ENCODE results near the gene ZC3H12C. TPM values are rescaled to one million over a fixed set of nuclear protein-coding genes. Genes with fewer than 3 reads are reported as not detected.
"Not testable (repeated sequence)": the region's sequence is repeated elsewhere in the genome, so short reads cannot be mapped to it uniquely, and the experiment has no call there.

The ZC3H12C gene
- total RNA-seq: 1 to 10 TPM in 1 of 3 donors, under 1 TPM in 2; 0.35 to 1.3 (median 0.90) TPM

DNA sequence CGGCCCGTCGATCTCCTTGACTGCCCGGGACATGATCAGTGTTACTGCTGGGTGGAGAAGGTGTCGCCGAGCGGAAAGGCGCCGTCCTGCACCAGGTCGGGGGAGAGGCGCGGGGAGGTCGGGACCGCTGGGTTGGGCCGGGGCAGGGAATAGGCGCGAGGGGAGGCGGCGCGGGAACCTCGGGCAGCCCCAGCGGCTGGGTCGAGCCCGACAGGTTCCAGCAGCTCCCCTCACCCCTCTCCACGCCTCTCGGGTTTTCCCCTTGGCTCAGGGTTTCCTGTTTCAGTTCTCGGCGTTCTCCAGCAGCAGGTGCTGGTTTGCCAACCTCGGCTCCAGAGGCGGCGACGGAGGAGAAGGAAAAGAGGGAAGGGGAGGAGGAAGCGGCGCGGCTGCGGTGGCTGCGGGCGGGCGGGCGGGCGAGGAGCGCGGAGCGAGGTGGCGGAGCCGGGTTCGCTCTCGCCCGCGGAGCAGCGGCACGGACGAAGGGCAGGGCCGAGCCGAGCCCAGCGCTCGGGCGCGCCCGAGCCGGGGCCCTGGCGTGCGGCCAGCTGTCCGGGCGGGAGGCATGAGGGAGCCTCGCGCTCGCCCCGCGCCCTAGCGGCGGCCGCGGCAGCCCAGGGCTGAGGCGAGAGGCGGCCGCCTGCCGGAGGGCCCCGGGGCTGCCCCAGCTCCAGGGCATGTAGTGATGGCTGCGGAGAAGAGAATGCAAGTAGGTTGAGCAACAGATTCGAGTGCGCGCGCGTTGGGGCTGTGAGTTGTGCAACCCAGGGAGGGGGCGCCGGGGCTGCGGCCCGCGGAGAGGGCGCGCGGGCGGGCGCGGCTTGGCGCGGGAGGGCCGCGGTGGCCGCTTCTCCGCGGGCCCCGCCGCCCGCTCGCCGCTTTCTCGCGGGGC, at the start of gene ZC3H12C:
Gene ZC3H12C (plus strand): TSS at position 878 of the 892 bp plus-strand sequence. CDS start 20 bp downstream, outside the sequence.
- Mint-ChIP-seq H3K36me3 (ENCODE audit: insufficient read depth) (no peaks in the 10 kb centered on the region), H3K4me3 (peak within 1 kb of the TSS; percentile 76), H3K9me3 (no peaks in the 10 kb centered on the region), H3K27me3 (ENCODE audit: low read depth) (peaks cover 48% of the 10 kb centered on the region), H3K4me1 (ENCODE audit: low read depth) (peaks cover 11% of the 10 kb centered on the region)
- peak; percentile 83 to 84 for ATAC-seq
- DNase-seq: no peak

DNA sequence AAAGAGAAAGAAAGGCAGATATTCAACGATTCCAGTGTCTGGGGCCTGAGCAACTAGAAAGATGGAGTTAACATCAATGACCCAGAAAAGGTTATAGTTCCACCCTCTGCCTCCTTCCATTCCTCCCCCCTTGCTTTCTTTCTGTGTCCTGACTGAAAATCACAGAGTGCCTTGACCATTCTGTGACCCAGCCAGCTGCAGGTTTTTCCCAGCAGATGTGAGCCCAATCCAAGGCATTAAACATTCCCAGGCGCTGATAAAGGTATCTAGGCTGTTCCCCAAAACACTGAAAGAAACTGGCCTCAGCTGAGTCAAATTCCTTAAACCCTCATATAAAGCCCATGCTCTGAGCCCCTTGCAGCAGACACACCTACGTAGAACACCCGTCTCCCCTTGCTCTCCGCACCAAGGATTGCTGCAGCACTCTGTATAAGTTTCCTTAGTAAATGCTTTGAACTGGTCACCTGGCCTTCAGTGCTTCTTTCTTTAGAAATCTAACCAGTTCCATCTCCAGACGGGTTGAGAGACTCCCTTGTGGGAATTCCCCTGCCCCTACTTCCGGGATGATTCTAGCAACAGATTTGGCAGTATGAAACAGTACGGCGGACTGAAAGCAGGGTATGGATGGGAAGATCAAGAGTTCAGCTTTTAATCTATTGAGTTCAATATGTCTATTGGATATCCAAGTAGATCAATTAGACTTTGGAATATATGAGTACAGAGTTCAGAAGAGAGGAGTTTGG, 48.8 kb upstream of the ZC3H12C start:
- no peak for DNase-seq
- Mint-ChIP-seq H3K4me1 (ENCODE audit: low read depth) (no peaks in the 10 kb centered on the region), H3K36me3 (ENCODE audit: insufficient read depth) (no peaks in the 10 kb centered on the region), H3K27me3 (ENCODE audit: low read depth) (peaks cover 2% of the 10 kb centered on the region), H3K4me3 (no peak overlapping the region), H3K9me3 (no peaks in the 10 kb centered on the region)
- no peak for ATAC-seq

DNA sequence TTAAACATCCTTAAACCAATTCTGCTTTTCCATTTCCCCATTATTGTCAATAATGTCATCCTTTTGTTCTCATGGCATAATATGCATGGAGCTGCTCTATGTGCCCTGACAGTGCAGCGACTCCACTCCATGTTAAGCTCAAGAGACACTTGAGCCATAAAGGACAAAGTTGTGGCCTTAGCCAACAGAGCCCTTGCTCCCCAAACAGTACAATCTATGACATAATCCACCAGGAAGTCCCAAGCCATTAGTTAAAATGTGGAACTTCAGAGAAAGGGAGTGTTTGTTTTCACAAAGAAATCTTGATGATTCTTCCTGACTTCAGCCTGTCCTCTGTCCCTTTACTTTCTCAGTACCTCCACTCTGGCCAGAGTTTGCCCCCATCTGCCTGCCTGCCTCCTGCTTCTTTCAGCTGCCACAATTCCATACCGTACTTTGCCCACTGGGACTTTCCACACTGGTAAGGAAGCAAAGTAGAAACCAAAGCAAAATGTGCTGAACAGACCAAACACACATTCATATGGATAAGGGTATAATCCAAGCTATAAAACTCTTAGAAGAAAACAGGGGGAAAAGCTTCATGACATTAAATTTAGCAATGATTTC, 46.3 kb upstream of the ZC3H12C start:
- Mint-ChIP-seq H3K4me1 (ENCODE audit: low read depth) (no peaks in the 10 kb centered on the region), H3K27me3 (ENCODE audit: low read depth) (no peaks in the 10 kb centered on the region), H3K36me3 (ENCODE audit: insufficient read depth) (no peaks in the 10 kb centered on the region), H3K4me3 (no peak overlapping the region), H3K9me3 (no peaks in the 10 kb centered on the region)
- ATAC-seq (no peak), DNase-seq (no peak)

DNA sequence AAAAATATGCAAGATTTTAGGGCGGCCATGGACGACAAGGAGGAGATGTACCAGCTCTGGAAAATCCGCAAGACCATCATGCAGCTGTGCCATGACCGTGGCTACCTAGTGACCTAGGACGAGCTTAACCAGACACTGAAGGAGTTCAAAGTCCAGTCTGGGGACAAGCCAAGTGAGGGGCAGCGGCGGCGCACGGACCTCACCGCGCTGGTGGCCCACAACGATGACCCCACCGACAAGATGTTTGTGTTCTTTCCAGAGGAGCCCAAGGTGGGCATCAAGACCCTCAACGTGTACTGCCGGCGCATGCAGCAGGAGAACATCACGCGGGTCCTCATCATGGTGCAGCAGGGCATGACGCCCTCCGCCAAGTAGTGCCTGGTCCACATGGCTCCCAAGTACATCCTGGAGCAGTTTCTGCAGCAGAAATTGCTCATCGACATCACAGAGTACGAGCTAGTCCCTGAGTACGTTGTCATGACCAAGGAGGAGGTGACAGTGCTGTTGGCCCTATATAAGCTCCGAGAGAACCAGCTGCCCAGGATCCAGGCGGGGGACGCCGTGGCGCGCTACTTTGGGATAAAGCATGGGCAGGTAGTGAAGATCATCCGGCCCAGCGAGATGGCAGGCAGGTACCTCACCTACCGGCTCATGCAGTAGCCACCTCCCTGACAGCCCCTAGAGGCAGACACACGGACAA, 43.5 kb upstream of the ZC3H12C start:
- H3K4me1 Mint-ChIP-seq (ENCODE audit: low read depth): no peaks in the 10 kb centered on the region
- DNase-seq (no peak), ATAC-seq (no peak)
- H3K36me3 Mint-ChIP-seq (ENCODE audit: insufficient read depth): no peaks in the 10 kb centered on the region
- no peaks in the 10 kb centered on the region for H3K27me3 Mint-ChIP-seq (ENCODE audit: low read depth)
- no peak overlapping the region for H3K4me3 Mint-ChIP-seq
- peaks cover 19% of the 10 kb centered on the region for H3K9me3 Mint-ChIP-seq

DNA sequence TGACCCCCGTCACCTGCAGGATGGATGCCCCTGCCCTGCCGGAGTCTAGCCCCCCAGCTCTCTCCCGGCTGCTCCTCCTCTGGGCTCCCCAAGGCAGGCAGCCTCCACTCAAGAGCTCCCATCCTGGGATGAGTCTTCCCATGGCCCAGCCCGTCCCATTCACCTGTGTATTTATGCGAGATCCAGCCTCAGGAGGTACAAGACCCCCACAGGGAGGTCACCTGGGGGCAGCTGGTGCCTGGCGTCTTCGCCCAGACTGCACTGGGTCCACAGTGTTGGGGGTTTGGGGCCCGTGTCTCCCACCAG, 43.0 kb upstream of the ZC3H12C start:
- ATAC-seq (no peak), DNase-seq (no peak)
- peaks cover 19% of the 10 kb centered on the region for H3K9me3 Mint-ChIP-seq
- H3K4me1 Mint-ChIP-seq (ENCODE audit: low read depth): no peaks in the 10 kb centered on the region
- H3K4me3 Mint-ChIP-seq: no peak overlapping the region
- no peaks in the 10 kb centered on the region for H3K36me3 Mint-ChIP-seq (ENCODE audit: insufficient read depth)
- no peaks in the 10 kb centered on the region for H3K27me3 Mint-ChIP-seq (ENCODE audit: low read depth)

DNA sequence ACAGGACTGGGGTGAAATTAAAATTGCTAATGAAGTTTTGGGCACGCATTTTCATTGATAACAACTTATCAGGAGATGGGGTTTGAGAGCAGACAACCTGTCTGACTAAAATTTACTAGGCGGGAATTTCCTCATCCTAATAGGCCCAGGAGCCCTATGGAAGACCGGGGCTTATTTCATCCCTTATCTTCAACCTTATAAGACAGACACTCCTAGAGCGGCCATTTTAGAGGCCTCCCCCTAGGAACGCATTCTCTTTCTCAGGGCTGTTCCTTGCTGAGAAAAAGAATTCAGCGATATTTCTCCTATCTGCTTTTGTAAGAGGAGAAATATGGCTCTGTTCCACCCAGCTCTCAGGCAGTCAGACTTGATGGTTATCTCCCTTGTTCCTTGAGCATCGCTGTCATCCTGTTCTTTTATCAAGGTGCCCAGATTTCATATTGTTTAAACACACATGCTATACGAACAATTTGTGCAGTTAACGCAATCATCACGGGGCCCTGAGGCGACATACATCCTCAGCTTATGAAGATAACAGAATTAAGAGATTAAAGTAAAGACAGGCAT, 39.3 kb upstream of the ZC3H12C start:
- no peaks in the 10 kb centered on the region for H3K27me3 Mint-ChIP-seq (ENCODE audit: low read depth)
- no peak overlapping the region for H3K4me3 Mint-ChIP-seq
- peaks cover 19% of the 10 kb centered on the region for H3K9me3 Mint-ChIP-seq
- H3K4me1 Mint-ChIP-seq (ENCODE audit: low read depth): no peaks in the 10 kb centered on the region
- no peaks in the 10 kb centered on the region for H3K36me3 Mint-ChIP-seq (ENCODE audit: insufficient read depth)
- DNase-seq (no peak), ATAC-seq (no peak)

DNA sequence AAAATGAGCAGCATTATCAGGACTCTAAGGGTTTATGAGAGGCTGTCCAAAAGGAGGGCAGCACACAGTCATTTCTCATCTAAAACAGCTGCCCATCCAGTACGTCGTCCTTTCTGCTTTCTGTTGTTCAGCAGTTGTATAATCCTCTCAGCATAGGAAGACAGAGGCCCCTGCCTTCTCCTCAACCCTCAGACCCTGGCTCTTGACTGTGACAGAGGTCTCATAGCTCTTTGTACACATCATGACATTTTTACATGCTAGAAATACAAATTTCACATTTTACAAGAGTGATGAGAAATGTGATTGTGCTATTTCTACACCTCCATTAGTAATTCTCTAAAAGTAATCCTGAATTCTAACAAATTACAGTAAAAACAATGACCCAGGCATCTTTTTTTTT, 36.2 kb upstream of the ZC3H12C start:
- Mint-ChIP-seq H3K36me3 (ENCODE audit: insufficient read depth) (no peaks in the 10 kb centered on the region), H3K9me3 (peaks cover 19% of the 10 kb centered on the region), H3K27me3 (ENCODE audit: low read depth) (no peaks in the 10 kb centered on the region), H3K4me1 (ENCODE audit: low read depth) (no peaks in the 10 kb centered on the region), H3K4me3 (no peak overlapping the region)
- no peak for DNase-seq
- ATAC-seq: no peak

DNA sequence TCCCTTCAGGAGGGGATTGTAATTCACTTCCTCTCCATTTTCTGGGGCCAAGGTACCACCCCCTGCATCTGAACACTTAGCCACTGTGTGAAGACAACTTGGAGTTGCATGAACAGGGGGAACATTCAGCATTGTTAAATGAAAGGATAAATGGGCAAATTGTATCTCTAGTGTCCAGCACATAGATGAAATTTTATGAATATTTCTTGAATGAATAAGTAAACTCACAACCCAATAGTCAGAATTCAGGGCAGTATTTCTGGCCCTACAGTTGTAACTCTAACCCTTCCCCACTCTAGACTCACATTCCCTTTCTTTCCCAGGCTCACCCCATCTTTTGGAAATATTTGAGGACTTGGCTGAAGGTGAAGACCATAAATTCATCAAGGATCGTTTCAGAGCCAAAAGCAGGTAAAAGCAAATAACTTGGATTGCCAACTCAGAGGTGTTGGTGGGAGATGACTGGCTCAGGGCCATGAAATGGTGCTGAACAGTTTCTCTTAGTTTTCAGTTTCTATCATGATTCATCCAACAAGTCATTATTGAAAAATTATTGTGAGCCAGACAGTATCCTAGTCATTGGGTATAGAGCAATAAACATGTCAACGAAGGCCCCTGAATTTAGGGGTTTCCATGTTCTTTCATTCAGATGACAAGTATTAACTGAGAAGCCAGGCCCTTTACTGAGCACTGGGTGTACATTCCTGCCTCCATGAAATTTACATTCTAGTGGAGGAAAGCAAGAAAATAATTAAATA, 33.3 kb upstream of the ZC3H12C start:
- Mint-ChIP-seq H3K4me1 (ENCODE audit: low read depth) (no peaks in the 10 kb centered on the region), H3K4me3 (no peak overlapping the region), H3K27me3 (ENCODE audit: low read depth) (peaks cover 1% of the 10 kb centered on the region), H3K9me3 (no peaks in the 10 kb centered on the region), H3K36me3 (ENCODE audit: insufficient read depth) (no peaks in the 10 kb centered on the region)
- ATAC-seq (no peak), DNase-seq (no peak)

DNA sequence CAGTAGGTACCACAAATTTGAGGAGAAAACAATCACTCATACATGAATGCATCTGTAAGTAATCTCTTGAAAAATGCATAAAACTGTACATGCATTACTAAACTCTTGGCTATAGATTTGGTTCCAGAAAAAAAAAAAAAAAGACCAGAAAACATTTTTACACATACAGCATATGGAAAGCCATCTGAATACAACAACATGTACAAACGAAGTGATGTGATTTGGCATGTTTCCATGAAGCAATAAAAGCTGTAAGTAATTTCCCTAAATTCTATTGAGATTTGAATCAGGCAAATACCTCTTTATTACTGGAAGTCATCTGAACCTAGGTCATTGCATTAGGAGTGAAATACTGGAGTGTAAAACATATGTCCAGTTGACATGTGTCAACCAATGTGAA, 31.9 kb upstream of the ZC3H12C start:
- H3K4me1 Mint-ChIP-seq (ENCODE audit: low read depth): no peaks in the 10 kb centered on the region
- peaks cover 1% of the 10 kb centered on the region for H3K27me3 Mint-ChIP-seq (ENCODE audit: low read depth)
- no peaks in the 10 kb centered on the region for H3K9me3 Mint-ChIP-seq
- H3K36me3 Mint-ChIP-seq (ENCODE audit: insufficient read depth): no peaks in the 10 kb centered on the region
- ATAC-seq (no peak), DNase-seq (no peak)
- H3K4me3 Mint-ChIP-seq: no peak overlapping the region

DNA sequence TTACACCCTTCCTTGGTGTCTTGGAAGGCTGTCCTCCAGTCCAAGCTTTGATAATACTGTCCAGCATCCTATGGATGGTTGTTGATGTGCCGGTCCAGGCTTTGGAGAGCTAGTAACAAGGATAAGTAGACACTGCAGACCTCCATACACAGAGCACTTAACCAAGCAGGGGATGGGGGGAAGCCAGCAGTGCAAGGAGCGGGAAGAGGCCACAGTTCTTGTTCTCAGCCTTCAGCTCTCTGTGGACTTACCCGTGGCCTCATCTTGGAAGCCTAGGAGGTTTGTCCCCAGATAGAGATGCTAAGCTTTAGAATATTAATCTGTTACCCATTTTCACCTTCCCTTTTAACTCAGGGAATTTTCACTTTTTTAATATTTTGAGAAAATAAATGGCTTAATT, 30.9 kb upstream of the ZC3H12C start:
- Mint-ChIP-seq H3K4me1 (ENCODE audit: low read depth) (no peaks in the 10 kb centered on the region), H3K9me3 (no peaks in the 10 kb centered on the region), H3K27me3 (ENCODE audit: low read depth) (peaks cover 1% of the 10 kb centered on the region), H3K36me3 (ENCODE audit: insufficient read depth) (no peaks in the 10 kb centered on the region), H3K4me3 (no peak overlapping the region)
- ATAC-seq: no peak
- DNase-seq: no peak

DNA sequence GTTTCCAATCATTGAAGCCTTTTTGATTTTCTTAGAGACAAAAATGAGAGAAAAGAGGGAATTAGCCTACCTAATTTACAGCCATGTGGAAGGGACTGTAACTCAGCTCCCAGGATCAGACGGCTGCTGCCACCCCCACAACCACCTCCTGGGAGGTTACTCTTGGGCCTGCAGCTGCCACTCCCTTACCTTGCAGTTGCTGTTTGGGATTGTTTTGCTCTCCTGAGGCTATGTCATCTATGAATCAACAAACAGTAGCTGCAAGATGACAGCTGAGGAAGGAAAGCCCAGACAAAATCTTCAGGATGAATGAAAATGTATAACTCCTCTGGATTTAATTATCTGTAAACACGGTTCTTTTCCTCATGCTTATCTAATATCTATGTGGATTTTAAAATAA, 28.0 kb upstream of the ZC3H12C start:
- H3K4me3 Mint-ChIP-seq: no peak overlapping the region
- no peaks in the 10 kb centered on the region for H3K9me3 Mint-ChIP-seq
- no peak for DNase-seq
- no peaks in the 10 kb centered on the region for H3K4me1 Mint-ChIP-seq (ENCODE audit: low read depth)
- H3K27me3 Mint-ChIP-seq (ENCODE audit: low read depth): peaks cover 4% of the 10 kb centered on the region
- no peak for ATAC-seq
- H3K36me3 Mint-ChIP-seq (ENCODE audit: insufficient read depth): no peaks in the 10 kb centered on the region

DNA sequence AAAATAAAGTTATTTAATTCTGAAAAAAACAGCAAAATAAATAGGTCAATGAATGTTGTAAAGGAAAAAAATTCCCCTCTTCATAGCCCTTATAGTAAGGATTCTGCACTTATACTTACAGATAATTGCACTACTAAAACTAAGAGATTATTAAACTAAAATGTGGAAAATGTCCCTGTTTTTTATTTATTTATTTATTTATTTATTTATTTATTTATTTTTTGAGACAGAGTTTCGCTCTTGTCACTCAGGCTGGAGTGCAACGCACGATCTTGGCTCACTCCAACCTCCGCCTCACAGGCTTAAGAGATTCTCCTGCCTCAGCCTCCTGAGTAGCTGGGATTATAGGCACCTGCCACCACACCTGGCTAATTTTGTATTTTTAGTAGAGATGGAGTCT, 25.2 kb upstream of the ZC3H12C start:
- H3K9me3 Mint-ChIP-seq; H3K36me3 Mint-ChIP-seq (ENCODE audit: insufficient read depth); H3K4me1 Mint-ChIP-seq (ENCODE audit: low read depth); DNase-seq; H3K27me3 Mint-ChIP-seq (ENCODE audit: low read depth); H3K4me3 Mint-ChIP-seq; ATAC-seq: not testable (repeated sequence)

DNA sequence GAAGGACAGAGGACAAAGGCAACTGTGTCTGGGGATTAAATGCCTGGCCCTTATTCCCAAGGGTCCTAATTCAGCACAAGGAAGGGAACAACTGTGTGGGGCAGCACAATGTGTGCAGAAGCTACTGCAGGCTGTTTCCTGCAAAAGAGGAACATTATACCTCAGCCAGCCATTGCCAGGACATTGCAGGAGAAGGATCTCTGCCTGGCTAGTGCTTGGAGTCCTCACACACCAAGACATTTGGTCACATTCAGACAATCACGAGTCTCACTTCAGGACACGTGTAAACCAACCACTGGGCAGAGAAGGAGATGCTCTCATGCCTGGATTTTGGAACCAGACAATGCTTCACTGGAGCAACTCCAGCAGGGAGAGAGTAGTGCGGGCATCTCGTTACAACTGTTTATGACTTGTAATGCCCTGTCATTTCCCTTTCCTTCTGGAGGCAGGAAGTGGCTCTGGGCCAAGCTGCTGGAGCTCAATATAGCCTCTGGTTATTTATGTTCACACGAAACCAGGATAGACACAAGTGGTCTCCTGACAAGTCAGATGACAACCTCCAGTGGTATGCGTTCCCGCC, 23.9 kb upstream of the ZC3H12C start:
- Mint-ChIP-seq H3K4me3 (no peak overlapping the region), H3K4me1 (ENCODE audit: low read depth) (no peaks in the 10 kb centered on the region), H3K36me3 (ENCODE audit: insufficient read depth) (no peaks in the 10 kb centered on the region), H3K9me3 (no peaks in the 10 kb centered on the region), H3K27me3 (ENCODE audit: low read depth) (peaks cover 9% of the 10 kb centered on the region)
- ATAC-seq (no peak), DNase-seq (no peak)

Data from activated T-cell treated with anti-CD3 and anti-CD28 coated beads, Interleukin-2, amount 50 U/mL, for 4 hours (primary cell).